Adrenal gland (tissue), 12 donors: ENCODE data around the gene PSMG4. TPM values are rescaled to one million over a fixed set of nuclear protein-coding genes. Genes with fewer than 3 reads are reported as not detected.
"Not testable (repeated sequence)": the region's sequence is repeated elsewhere in the genome, so short reads cannot be mapped to it uniquely, and the experiment has no call there.

Source experiments
- DNase-seq, 7 donors: peaks; one replicate each; pipeline ENCODE4 v3.0.0-alpha.2; 2019 to 2020
- H3K27ac ChIP-seq, 5 donors: fragments of 200-600 bp; sonication (generic) in 4 of 5; 1 replicate in 3 of 5; 2 replicates in 2 of 5; pipeline versions ENCODE4 v1.5.1 to v1.8.0; 2016 to 2020; ENCODE audit warnings: mild to moderate bottlenecking in 1 of 5
- H3K27me3 ChIP-seq: fragments of 200-600 bp; 2 replicates; pipeline ENCODE4 v1.8.0; 2021
- H3K36me3 ChIP-seq, 2 donors: fragments of 200-600 bp; replicated peaks in 1 of 2; 1 replicate in 1 of 2; 2 replicates in 1 of 2; pipeline versions ENCODE4 v1.5.1 to v1.8.0; 2018 to 2022
- H3K4me1 ChIP-seq, 2 donors: fragments of 200-600 bp; replicated peaks in 1 of 2; 1 replicate in 1 of 2; 2 replicates in 1 of 2; pipeline versions ENCODE4 v1.5.1 to v1.8.0; 2018 to 2021
- H3K4me3 ChIP-seq, 4 donors: fragments of 200-600 bp; sonication (generic) in 3 of 4; one replicate each; pipeline ENCODE4 v1.5.1; 2016 to 2018
- H3K9me3 ChIP-seq, 3 donors: fragments of 200-600 bp; sonication (generic) in 1 of 3; replicated peaks in 1 of 3; 1 replicate in 2 of 3; 2 replicates in 1 of 3; pipeline versions ENCODE4 v1.5.1 to v1.8.0; 2016 to 2021
- POLR2A ChIP-seq, 2 donors: fragments of 450-650 bp; IDR thresholded peaks; one replicate each; pipeline ENCODE4 v1.6.1; 2017; ENCODE audit warnings: antibody characterized with exemption in 2 of 2, mild to moderate bottlenecking in 2 of 2, moderate library complexity in 1 of 2
- WGBS, 4 donors: extraction: QIAGEN DNeasy Blood & Tissue Kit in 2 of 4; methylation state at CpG; one replicate each; pipeline versions ENCODE4 v1.1.5 to v1.1.7; 2013 to 2017; 5-methylcytosine and 5-hydroxymethylcytosine counted together
- intact Hi-C, 2 donors: fragments of 100-400 bp; cut with DNase I; formaldehyde crosslinking; loops; one replicate each; pipeline versions ENCODE4 v1.14.1 to v1.15.0; 2022 to 2023
- polyA plus RNA-seq, 3 donors: library from polyadenylated mRNA; stranded (reverse); fragments of 200-250 nt in 2 of 3; fragments of 350-450 nt in 1 of 3; fragmentation: Illumina TruSeq in 1 of 3; extraction: RNeasy Lipid Tissue Mini Kit (QIAGEN cat#74804) in 1 of 3; gene quantifications; one replicate each; pipeline ENCODE4 v1.2.3, GENCODE V29; 2013 to 2014
- total RNA-seq, 9 donors: library from RNA; depleted of rRNA in 4 of 9; stranded (reverse); fragments of >200 nt in 4 of 9; fragments of 120-200 nt in 1 of 9; fragmentation: NEBNext Ultra II Directional in 1 of 9; extraction: Animal tissue kit (Norgen Biotek cat#: 25700) in 1 of 9; gene quantifications; one replicate each; pipeline versions ENCODE4 v1.1.0 to v1.2.4, GENCODE V29; 2013 to 2023
- TF ChIP-seq, protein P1 (sequence below), 6 experiments: fragments of 450-650 bp in 4 of 6; fragments of 200-600 bp in 2 of 6; sonication (generic) in 1 of 6; IDR thresholded peaks; 1 replicate in 5 of 6; 2 replicates in 1 of 6; pipeline versions ENCODE4 v1.5.1 to v1.8.0; 2016 to 2021; ENCODE audit warnings: antibody characterized with exemption in 6 of 6, mild to moderate bottlenecking in 2 of 6, moderate library complexity in 1 of 6
- donor health status: healthy with polysubstance abuse.
- donor health status: Bipolar disorder and iron deficiency.
- donor health status: DM: yes; HTN: yes; CAD: no.
- donor health status: DM: no; HTN: no; CAD: no.
- donor health status: DM: no; HTN: no; CAD: no.
- donor health status: DM: yes; HTN: yes; CAD: no.

The PSMG4 gene
- total and polyA plus RNA-seq, 12 donors = 4.9 to 87.5 (median 20.0) TPM

DNA sequence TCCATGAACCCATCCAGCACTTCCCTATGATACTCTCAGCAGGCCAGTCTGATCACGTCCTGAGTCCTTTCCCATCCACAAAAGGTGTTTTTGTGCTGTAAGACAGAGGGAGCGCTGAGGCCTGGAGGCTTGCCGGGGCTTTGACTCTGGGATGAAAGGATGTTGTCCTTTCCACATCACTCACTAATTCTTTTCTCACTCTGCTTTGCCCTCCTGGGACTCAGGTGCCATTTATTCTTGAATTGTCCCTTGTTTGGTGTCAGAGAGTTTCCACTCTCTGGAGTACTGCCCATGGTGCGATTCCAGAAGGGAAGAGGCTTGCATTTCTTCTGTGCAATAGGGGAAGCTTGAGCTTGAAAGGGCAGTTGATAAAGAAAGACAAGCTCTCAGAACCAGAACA lies 16.0 kb upstream of the PSMG4 start:
- Histone ChIP-seq H3K4me3 (no peak overlapping the region), H3K27ac (no peak overlapping the region), H3K9me3 (no peaks in the 10 kb centered on the region), H3K36me3 (no peaks in the 10 kb centered on the region), H3K27me3 (no peaks in the 10 kb centered on the region), H3K4me1 (peaks cover 0 to 2% of the 10 kb centered on the region in 2 donors)
- 82 to 88% (median 85%) methylated on average over 4 of the region's 4 CpGs for WGBS, 4 donors
- no peak for TF ChIP-seq POLR2A (IDR thresholded peaks at IDR 0.05)
- TF ChIP-seq, protein P1, sequence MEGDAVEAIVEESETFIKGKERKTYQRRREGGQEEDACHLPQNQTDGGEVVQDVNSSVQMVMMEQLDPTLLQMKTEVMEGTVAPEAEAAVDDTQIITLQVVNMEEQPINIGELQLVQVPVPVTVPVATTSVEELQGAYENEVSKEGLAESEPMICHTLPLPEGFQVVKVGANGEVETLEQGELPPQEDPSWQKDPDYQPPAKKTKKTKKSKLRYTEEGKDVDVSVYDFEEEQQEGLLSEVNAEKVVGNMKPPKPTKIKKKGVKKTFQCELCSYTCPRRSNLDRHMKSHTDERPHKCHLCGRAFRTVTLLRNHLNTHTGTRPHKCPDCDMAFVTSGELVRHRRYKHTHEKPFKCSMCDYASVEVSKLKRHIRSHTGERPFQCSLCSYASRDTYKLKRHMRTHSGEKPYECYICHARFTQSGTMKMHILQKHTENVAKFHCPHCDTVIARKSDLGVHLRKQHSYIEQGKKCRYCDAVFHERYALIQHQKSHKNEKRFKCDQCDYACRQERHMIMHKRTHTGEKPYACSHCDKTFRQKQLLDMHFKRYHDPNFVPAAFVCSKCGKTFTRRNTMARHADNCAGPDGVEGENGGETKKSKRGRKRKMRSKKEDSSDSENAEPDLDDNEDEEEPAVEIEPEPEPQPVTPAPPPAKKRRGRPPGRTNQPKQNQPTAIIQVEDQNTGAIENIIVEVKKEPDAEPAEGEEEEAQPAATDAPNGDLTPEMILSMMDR (IDR thresholded peaks at IDR 0.05) = no peak
- intact Hi-C loops = loop anchor here in 1 of 2 donors (10.0 kb wide), 1 partner anchor 78 kb away; no protein-coding TSS in a partner anchor
- peak in 1 of 7 donors; percentile 7 for DNase-seq

DNA sequence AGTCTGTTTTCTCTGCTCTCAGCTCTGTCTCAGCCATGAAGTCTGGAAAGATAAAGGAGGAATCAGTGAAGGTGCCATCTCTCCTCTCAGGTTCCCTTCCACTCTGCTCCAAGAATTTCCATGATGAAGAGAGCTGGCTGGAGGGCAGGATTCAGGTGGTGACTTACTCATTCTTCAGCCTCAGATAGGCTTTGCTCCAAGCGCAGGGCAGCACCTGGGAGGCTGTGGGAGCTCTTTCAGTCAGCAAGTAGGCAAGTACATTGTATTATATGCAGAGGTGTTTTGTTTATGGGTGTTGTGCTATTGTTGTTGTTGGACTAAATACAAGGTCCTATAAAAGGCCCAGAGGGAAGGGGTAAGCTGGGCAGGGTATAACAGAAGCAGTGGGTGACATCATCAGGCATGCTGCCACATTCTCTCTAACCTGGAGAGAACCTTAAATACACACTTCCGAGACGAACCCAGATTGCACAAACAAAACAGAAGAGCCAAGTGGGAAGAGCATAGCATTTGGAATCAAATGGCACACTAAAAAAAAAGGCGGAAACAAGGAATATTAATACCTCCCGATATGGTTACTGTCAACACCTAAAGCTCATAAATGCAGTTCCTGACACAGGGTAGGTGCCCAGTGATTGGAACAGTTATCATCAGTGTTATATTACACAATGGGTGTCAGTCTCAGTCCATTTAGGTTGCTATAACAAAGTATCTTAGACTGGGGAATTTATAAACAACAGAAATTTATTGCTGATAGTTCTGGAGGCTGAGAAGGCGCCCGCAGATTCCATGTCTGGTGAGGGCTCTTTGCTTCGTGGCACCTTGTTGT lies 14.5 kb upstream of the PSMG4 start:
- Histone ChIP-seq H3K4me1 (peaks cover 0 to 10% of the 10 kb centered on the region in 2 donors), H3K4me3 (no peak overlapping the region), H3K9me3 (no peaks in the 10 kb centered on the region), H3K27ac (no peak overlapping the region), H3K36me3 (no peaks in the 10 kb centered on the region), H3K27me3 (no peaks in the 10 kb centered on the region)
- 84 to 92% (median 89%) methylated on average over 8 of the region's 8 CpGs for WGBS, 4 donors
- no peak for TF ChIP-seq POLR2A (IDR thresholded peaks at IDR 0.05)
- TF ChIP-seq, protein P1 (IDR thresholded peaks at IDR 0.05) = no peak
- peak in 1 of 7 donors; percentile 3 for DNase-seq
- intact Hi-C loops = loop anchor here in 1 of 2 donors (10.0 kb wide), 1 partner anchor 79 kb away; no protein-coding TSS in a partner anchor

DNA sequence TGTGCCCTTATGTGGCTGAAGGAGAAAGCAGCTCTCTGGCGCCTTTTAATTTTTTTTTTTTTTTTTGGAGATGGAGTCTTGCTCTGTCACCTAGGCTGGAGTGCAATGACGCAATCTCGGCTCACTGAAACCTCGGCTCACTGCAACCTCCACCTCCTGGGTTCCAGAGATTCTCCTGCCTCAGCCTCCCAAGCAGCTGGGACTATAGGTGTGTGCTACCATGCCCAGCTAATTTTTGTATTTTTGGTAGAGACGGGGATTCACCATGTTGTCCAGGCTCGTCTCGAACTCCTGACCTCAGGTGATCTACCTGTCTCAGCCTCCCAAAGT lies 13.9 kb upstream of the PSMG4 start:
- not testable (repeated sequence) for H3K9me3 ChIP-seq, H3K4me3 ChIP-seq, H3K27ac ChIP-seq, H3K36me3 ChIP-seq, H3K4me1 ChIP-seq, H3K27me3 ChIP-seq
- 92 to 96% (median 94%) methylated on average over 7 of the region's 7 CpGs for WGBS, 4 donors
- intact Hi-C loops = loop anchor here in 1 of 2 donors (10.0 kb wide), 1 partner anchor 80 kb away; no protein-coding TSS in a partner anchor
- DNase-seq = peak in 1 of 7 donors; percentile 1

DNA sequence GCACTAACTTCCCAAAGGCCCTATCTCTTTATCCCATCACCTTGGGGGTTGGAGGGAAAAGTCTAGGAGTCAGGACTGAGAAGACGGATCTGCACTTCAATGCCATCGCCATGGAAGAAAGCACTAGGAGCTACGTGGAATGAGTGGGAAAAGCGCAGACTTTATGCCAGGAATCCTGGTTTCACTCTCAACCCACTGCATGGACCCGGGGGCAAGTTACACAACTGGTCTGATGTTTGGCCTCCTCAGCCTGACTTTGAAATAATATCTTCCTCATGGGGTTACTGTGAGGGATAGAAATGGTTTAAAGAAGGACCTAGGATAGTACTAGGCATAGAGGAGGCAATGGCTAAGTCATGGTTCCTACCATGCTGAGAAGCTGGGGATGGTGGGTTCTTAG lies 13.5 kb upstream of the PSMG4 start:
- Histone ChIP-seq H3K27ac (no peak overlapping the region), H3K36me3 (no peaks in the 10 kb centered on the region), H3K4me1 (peaks cover 0 to 10% of the 10 kb centered on the region in 2 donors), H3K4me3 (no peak overlapping the region), H3K9me3 (no peaks in the 10 kb centered on the region), H3K27me3 (no peaks in the 10 kb centered on the region)
- WGBS, 4 donors = 91 to 95% (median 93%) methylated on average over 5 of the region's 5 CpGs
- DNase-seq = no peak
- intact Hi-C loops = loop anchor here in 1 of 2 donors (10.0 kb wide), 1 partner anchor 80 kb away; no protein-coding TSS in a partner anchor
- TF ChIP-seq, protein P1 (IDR thresholded peaks at IDR 0.05) = no peak
- no peak for TF ChIP-seq POLR2A (IDR thresholded peaks at IDR 0.05)
